Nephron progenitor cell (in vitro differentiated cells): ENCODE results near the gene HGS.
"Not testable (repeated sequence)": the region's sequence is repeated elsewhere in the genome, so short reads cannot be mapped to it uniquely, and the experiment has no call there.

Experiments used
- DNase-seq: peaks from one replicate; pipeline ENCODE4 v3.0.0; 2021
- H3K27ac Mint-ChIP-seq: 2 replicates; pipeline ENCODE4 v1.8.0; 2021; ENCODE audit warnings: mild to moderate bottlenecking, moderate library complexity, mixed read lengths
- H3K27me3 Mint-ChIP-seq: 2 replicates; pipeline ENCODE4 v1.8.0; 2021; ENCODE audit warnings: mild to moderate bottlenecking, low read depth, mixed read lengths; ENCODE audit not compliant: poor library complexity
- H3K36me3 Mint-ChIP-seq: 2 replicates; pipeline ENCODE4 v1.8.0; 2021; ENCODE audit warnings: low read depth, mixed read lengths
- H3K4me1 Mint-ChIP-seq: 2 replicates; pipeline ENCODE4 v1.8.0; 2021; ENCODE audit warnings: mixed read lengths
- H3K4me3 Mint-ChIP-seq: 2 replicates; pipeline ENCODE4 v1.8.0; 2021; ENCODE audit warnings: mild to moderate bottlenecking, moderate library complexity, mixed read lengths
- H3K9me3 Mint-ChIP-seq: 2 replicates; pipeline ENCODE4 v1.8.0; 2021; ENCODE audit warnings: mild to moderate bottlenecking, moderate library complexity, mixed read lengths
- TF ChIP-seq, protein P1 (sequence below): fragments of 200-600 bp; sonication (generic); IDR thresholded peaks from 2 replicates; pipeline ENCODE4 v1.5.0; 2021; ENCODE audit warnings: antibody characterized with exemption

Gene HGS

DNA sequence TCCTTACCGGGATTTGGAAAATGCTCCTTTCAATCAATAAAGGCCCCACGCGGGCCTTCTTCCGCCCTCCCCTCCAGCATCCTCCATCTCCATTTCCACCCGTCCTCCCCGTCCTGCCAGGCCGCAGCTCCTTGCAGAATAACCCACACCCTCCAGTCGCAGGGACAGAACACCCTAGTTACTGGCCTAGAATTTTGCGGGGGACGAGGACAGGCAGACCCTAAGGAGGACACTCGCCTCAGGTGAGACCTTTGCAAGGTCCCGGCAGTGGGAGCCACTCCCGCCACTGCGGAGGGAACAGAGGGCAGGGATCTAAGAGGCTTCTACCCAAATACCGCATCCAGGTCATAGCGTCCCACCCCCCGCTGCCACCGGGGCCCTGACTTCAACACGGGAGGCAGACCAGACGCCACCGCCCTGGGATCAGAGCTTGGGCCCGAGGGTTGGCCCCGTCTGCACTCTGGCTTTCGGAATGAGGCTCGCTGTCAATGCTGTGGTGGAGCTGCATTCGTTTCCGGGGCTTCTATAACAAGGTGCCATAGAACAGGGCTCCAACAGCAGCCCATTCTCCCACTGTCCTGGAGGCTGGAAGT lies 55.1 kb downstream of the HGS start:
- no peak for DNase-seq
- peaks cover 36% of the 10 kb centered on the region for H3K27me3 Mint-ChIP-seq
- no peak overlapping the region for H3K4me3 Mint-ChIP-seq
- no peaks in the 10 kb centered on the region for H3K9me3 Mint-ChIP-seq
- TF ChIP-seq, protein P1, sequence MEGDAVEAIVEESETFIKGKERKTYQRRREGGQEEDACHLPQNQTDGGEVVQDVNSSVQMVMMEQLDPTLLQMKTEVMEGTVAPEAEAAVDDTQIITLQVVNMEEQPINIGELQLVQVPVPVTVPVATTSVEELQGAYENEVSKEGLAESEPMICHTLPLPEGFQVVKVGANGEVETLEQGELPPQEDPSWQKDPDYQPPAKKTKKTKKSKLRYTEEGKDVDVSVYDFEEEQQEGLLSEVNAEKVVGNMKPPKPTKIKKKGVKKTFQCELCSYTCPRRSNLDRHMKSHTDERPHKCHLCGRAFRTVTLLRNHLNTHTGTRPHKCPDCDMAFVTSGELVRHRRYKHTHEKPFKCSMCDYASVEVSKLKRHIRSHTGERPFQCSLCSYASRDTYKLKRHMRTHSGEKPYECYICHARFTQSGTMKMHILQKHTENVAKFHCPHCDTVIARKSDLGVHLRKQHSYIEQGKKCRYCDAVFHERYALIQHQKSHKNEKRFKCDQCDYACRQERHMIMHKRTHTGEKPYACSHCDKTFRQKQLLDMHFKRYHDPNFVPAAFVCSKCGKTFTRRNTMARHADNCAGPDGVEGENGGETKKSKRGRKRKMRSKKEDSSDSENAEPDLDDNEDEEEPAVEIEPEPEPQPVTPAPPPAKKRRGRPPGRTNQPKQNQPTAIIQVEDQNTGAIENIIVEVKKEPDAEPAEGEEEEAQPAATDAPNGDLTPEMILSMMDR: no peak
- no peaks in the 10 kb centered on the region for H3K36me3 Mint-ChIP-seq
- peaks cover 11% of the 10 kb centered on the region for H3K4me1 Mint-ChIP-seq
- no peak overlapping the region for H3K27ac Mint-ChIP-seq

DNA sequence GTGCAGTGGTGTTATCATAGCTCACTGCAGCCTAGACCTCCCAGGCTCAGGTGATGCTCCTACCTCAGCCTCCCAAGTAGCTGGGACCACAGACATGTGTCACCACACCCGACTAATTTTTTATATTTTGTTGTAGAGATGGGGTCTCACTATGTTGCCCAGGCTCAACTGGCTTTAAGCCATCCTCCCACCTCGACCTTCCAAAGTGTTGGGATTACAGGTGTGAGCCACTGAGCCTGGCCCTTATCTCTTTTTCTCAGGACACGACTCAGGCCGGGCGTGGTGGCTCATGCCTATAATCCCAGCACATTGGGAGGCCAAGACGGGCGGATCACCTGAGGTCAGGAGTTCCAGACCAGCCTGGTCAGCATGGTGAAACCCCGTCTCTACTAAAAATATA lies 55.8 kb downstream of the HGS start:
- H3K4me1 Mint-ChIP-seq: peaks cover 11% of the 10 kb centered on the region
- H3K27ac Mint-ChIP-seq: peak overlapping the region; percentile 79
- H3K36me3 Mint-ChIP-seq, H3K9me3 Mint-ChIP-seq, DNase-seq, H3K4me3 Mint-ChIP-seq: not testable (repeated sequence)
- peaks cover 34% of the 10 kb centered on the region for H3K27me3 Mint-ChIP-seq

DNA sequence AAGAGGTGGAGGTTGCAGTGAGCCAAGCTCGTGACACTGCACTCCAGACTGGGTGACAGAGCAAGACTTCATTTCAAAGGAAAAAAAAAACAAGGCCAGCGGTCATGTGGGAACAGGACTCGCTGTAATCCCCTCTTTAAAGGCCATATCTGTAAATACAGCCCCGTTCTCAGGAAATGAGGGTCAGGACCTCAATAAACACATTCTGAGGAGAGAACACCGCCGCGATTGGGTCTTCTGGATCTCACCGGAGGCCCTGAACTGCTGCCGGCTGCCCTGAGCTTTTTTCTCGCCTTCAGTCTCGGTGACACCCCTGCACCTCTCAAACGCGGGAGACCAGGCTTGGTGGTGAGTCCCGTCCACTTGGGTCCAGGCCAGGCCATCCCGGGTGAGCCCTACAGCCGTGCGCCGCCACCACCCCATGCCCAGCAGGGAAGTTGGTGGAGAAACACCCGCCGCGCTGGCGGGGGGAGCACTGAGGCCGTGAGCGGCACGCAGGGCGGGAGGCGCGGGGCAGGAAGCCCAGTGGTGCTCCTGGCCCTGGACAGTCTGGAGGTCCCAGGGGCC lies 56.7 kb downstream of the HGS start:
- H3K27ac Mint-ChIP-seq: peak overlapping the region; percentile 45
- DNase-seq: no peak

DNA sequence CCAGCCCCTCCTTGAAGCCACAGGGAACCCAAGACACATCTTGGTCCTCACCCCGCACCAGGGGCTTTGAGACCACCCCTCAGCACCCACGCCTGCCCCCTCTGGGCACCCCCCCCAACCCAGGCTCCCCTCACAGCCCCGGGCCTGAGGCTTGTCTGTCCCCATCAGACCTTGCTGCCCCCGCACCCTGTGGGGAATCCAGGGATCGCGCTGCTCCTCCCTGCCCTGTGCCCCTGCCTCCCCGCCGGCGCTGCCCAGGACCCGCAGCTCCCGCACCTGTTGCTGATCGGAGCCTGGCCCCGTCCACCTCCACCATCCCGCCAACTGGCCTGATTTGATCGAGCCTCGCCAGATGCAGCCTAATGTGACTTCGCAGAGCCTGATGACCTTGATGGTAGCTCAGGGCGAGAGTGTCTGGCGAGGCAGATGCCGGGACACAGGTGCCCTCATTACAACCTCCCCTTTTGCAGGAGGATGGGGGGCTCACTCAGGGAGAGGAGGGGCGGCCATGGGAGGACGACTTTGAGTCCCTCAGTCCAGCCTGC lies 57.3 kb downstream of the HGS start:
- peaks cover 25% of the 10 kb centered on the region for H3K27me3 Mint-ChIP-seq
- H3K9me3 Mint-ChIP-seq: no peaks in the 10 kb centered on the region
- H3K27ac Mint-ChIP-seq: no peak overlapping the region
- H3K36me3 Mint-ChIP-seq: no peaks in the 10 kb centered on the region
- peaks cover 6% of the 10 kb centered on the region for H3K4me1 Mint-ChIP-seq
- H3K4me3 Mint-ChIP-seq: no peak overlapping the region
- TF ChIP-seq, protein P1: no peak
- no peak for DNase-seq

More for the DNA sequence above, 56.7 kb downstream of the HGS start:
- TF ChIP-seq, protein P1: no peak
- no peaks in the 10 kb centered on the region for H3K36me3 Mint-ChIP-seq
- H3K27me3 Mint-ChIP-seq: peaks cover 30% of the 10 kb centered on the region
- H3K4me1 Mint-ChIP-seq: peaks cover 11% of the 10 kb centered on the region
- H3K9me3 Mint-ChIP-seq: no peaks in the 10 kb centered on the region
- H3K4me3 Mint-ChIP-seq: no peak overlapping the region

DNA sequence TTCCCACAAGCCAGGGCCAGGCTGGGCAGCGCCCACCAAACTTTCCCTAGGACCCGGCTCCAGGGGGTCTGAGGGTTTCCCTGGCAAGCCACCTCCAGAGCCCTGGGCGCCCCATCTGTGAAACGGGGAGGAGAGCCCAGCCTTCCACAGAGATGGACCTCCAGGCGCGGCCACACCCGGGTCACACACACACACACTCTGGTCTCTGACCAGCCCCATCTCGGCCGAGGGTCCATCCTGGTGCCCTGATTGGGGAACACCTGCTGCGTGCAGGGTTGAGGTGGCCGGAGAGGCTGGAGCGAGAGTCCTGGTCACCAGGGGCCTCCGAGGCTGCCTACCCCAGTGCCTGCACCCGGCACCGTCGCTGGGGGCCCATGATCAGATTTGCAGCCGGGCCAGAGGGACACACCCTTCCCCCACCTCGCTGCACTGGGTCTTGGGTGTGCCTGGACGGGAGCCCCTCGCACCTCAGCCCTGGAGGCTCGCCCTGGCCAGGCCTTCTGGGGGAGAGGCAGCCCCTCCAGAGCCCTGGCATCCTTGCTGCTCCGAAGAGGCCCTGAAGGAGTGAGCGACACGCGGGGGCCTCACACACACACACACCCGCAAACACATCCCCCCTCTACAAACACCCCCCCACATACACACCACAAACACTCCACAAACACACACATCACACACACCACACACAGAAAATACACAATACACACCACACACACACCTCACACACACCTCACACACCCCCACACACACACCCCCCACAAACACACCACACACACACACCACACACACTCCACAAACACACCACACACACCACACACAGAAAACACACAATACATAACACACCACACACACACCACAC lies 58.0 kb downstream of the HGS start:
- DNase-seq: no peak
- Mint-ChIP-seq H3K9me3 (no peaks in the 10 kb centered on the region), H3K4me1 (peaks cover 6% of the 10 kb centered on the region), H3K27ac (no peak overlapping the region), H3K36me3 (no peaks in the 10 kb centered on the region), H3K4me3 (no peak overlapping the region), H3K27me3 (peaks cover 19% of the 10 kb centered on the region)
- TF ChIP-seq, protein P1: no peak
